DOHH2 (cell line): ENCODE measurements around the gene MOB1A.

Experiments
- H3F3A ChIP-seq: fragments of 200-600 bp; sonication (generic), shearing (Covaris generic); 2 replicates; pipeline ENCODE4 v1.6.0; 2016; ENCODE audit warnings: antibody characterized with exemption, mild to moderate bottlenecking; ENCODE audit not compliant: control insufficient read depth, insufficient read depth
- H3K27ac ChIP-seq: fragments of 200-600 bp; sonication (generic); 2 replicates; pipeline ENCODE4 v1.5.1; 2014; ENCODE audit warnings: low read depth, mild to moderate bottlenecking, low read length, moderate library complexity
- H3K27me3 ChIP-seq: fragments of 200-600 bp; sonication (generic); 2 replicates; pipeline ENCODE4 v1.6.1; 2014; ENCODE audit warnings: mild to moderate bottlenecking, low read length, mixed read lengths; ENCODE audit not compliant: control insufficient read depth
- H3K36me3 ChIP-seq: fragments of 200-600 bp; sonication (generic); 2 replicates; pipeline ENCODE4 v1.6.1; 2014; ENCODE audit warnings: mild to moderate bottlenecking, low read length, moderate library complexity, mixed read lengths; ENCODE audit not compliant: control insufficient read depth
- H3K4me1 ChIP-seq: fragments of 200-600 bp; sonication (generic); 2 replicates; pipeline ENCODE4 v1.6.1; 2014; ENCODE audit warnings: mild to moderate bottlenecking, low read length, mixed read lengths; ENCODE audit not compliant: control insufficient read depth
- H3K4me2 ChIP-seq: fragments of 200-600 bp; sonication (generic); 2 replicates; pipeline ENCODE4 v1.6.0; 2014; ENCODE audit warnings: mild to moderate bottlenecking, low read length, moderate library complexity
- H3K4me3 ChIP-seq: fragments of 200-600 bp; sonication (generic); 2 replicates; pipeline ENCODE4 v1.5.1; 2014; ENCODE audit warnings: mild to moderate bottlenecking, low read length, mixed read lengths
- H3K79me2 ChIP-seq: fragments of 200-600 bp; sonication (generic); 2 replicates; pipeline ENCODE4 v1.6.1; 2014; ENCODE audit warnings: mild to moderate bottlenecking, low read length, mixed read lengths; ENCODE audit not compliant: control insufficient read depth
- H3K9me2 ChIP-seq: fragments of 200-600 bp; sonication (generic); replicated peaks from 2 replicates; pipeline ENCODE4 v1.6.1; 2014; ENCODE audit warnings: mild to moderate bottlenecking, low read length, mixed read lengths; ENCODE audit not compliant: control insufficient read depth
- H3K9me3 ChIP-seq: fragments of 200-600 bp; sonication (generic); 2 replicates; pipeline ENCODE4 v1.6.1; 2014; ENCODE audit warnings: antibody characterized with exemption, low read length, mixed read lengths; ENCODE audit not compliant: control insufficient read depth, insufficient read depth
- H4K20me1 ChIP-seq: fragments of 200-600 bp; sonication (generic); 2 replicates; pipeline ENCODE4 v1.6.0; 2014; ENCODE audit warnings: low read depth, mild to moderate bottlenecking, antibody characterized with exemption, low read length, moderate library complexity; ENCODE audit not compliant: control insufficient read depth, insufficient read depth
- EZH2phosphoT487 ChIP-seq: fragments of 200-600 bp; sonication (generic); IDR thresholded peaks from 2 replicates; pipeline ENCODE4 v1.6.1; 2017; ENCODE audit warnings: borderline replicate concordance, mild to moderate bottlenecking, antibody characterized with exemption, low read length, moderate library complexity, mixed read lengths
- TF ChIP-seq, protein P1 (sequence below): fragments of 200-600 bp; sonication (generic); IDR thresholded peaks from one replicate; pipeline ENCODE4 v1.5.1; 2014; ENCODE audit warnings: antibody characterized with exemption, mild to moderate bottlenecking, low read depth, low read length; ENCODE audit not compliant: poor library complexity, severe bottlenecking

The MOB1A gene

DNA sequence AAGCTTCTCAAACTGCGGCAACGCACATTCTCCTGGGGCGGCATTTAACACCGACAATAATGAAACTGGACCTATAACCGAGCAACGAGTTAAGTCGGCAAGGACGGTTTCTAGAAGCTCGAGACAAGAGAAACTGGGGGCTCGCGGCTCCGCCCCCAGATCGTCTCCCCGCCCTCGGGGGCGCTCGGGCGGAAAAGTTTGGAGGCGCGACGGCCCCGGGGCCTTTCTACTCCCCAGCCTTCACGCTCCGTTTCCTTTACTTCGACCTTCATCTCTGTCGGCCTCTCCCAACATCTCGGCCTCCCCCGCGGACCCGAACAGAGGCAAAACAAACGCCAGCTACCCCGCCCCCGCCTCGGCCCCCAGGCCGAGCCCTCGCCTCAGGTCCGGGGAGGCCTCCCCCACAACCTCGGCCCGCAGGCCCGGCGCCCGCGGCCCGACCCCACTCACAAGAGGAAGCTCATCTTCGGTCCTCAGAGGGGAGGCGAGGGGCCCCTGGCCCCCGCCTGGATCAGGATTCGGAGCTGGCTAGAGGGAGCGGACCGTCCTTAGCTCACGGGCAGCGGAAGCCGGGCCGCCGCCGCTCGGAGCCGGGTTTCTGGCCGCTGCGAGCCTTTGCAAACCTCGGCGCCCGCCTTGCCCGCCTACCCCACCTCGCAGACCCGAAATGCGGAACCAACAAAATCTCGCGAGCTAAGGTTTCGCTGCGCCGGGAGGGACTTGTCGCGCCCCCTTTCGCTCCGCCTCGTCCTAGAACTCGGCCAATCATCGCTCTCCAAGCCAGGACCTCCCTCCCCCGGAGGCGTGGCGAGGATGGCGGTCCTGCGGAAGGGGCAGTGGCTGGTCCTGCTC lies at the start of gene MOB1A:
Gene MOB1A (minus strand): TSS at position 669 of the 852 bp plus-strand sequence. CDS start 205 bp downstream, at position 464.
- Histone ChIP-seq H3K36me3 (peaks cover 45% of the 10 kb centered on the region), H3K9me2 (no peaks in the 10 kb centered on the region), H3K79me2 (peaks cover 56% of the 10 kb centered on the region), H3K9me3 (no peaks in the 10 kb centered on the region), H3F3A (peaks cover 36% of the 10 kb centered on the region), H3K4me1 (peaks cover 74% of the 10 kb centered on the region), H4K20me1 (peaks cover 30% of the 10 kb centered on the region), H3K27ac (peak within 1 kb of the TSS; percentile 93), H3K4me2 (peak within 1 kb of the TSS; percentile 77), H3K4me3 (peak within 1 kb of the TSS; percentile 92), H3K27me3 (no peaks in the 10 kb centered on the region)
- TF ChIP-seq, protein P1, sequence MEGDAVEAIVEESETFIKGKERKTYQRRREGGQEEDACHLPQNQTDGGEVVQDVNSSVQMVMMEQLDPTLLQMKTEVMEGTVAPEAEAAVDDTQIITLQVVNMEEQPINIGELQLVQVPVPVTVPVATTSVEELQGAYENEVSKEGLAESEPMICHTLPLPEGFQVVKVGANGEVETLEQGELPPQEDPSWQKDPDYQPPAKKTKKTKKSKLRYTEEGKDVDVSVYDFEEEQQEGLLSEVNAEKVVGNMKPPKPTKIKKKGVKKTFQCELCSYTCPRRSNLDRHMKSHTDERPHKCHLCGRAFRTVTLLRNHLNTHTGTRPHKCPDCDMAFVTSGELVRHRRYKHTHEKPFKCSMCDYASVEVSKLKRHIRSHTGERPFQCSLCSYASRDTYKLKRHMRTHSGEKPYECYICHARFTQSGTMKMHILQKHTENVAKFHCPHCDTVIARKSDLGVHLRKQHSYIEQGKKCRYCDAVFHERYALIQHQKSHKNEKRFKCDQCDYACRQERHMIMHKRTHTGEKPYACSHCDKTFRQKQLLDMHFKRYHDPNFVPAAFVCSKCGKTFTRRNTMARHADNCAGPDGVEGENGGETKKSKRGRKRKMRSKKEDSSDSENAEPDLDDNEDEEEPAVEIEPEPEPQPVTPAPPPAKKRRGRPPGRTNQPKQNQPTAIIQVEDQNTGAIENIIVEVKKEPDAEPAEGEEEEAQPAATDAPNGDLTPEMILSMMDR = no peak
- no peak for TF ChIP-seq EZH2phosphoT487

DNA sequence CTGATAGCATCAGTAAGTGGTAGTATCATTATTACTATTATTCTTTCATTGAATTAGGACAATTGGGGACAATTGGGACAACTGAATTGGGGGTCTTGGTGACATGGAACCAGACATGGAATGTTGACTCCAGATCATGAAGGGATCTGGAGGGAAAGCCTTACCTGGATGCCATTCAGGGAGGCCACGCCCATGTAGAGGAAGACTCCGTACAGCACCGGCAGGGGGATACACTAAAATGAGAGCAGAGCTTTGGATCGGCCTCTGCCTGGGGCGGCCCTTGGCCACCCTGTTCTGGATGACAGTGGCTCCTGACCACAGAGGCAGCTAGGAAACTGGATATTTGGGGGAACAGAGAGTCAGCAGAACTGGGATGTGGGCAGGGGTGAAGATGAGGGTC lies 49.0 kb upstream of the MOB1A start:
- Histone ChIP-seq H3K79me2 (no peaks in the 10 kb centered on the region), H3K4me1 (no peaks in the 10 kb centered on the region), H3F3A (peaks cover 8% of the 10 kb centered on the region), H3K27me3 (no peaks in the 10 kb centered on the region), H3K36me3 (no peaks in the 10 kb centered on the region), H3K27ac (no peak overlapping the region), H3K9me2 (no peaks in the 10 kb centered on the region), H4K20me1 (no peaks in the 10 kb centered on the region), H3K4me2 (no peak overlapping the region), H3K9me3 (no peaks in the 10 kb centered on the region), H3K4me3 (no peak overlapping the region)
- TF ChIP-seq, protein P1 = no peak
- TF ChIP-seq EZH2phosphoT487 = no peak

DNA sequence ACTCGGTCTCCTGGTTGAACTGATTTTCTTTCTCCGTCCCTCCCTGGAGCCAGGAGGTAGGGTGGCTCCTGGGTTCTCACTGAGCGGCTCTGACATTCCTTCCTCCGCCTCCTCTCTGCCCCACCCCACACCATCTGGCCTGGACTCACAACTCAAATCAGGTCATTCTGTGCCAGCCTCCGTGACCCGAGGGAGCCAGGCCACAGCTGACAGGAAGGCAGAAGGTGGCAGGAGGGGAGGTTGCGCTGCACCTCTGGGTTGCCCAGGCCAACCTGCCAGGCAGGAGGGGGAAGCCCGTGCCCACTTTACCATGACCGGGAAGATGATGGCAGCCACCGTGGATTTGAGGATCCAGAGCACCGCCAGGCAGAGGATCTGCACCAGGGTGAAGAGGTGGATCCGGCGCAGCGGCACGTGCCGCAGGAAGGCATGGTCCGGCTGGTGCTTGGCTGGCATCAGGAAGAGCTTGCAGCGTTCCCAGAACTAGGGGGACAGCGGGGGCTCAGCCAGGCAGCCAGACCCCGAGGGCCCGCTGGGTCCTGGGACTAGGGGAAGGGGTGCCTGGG lies 48.1 kb upstream of the MOB1A start:
- TF ChIP-seq, protein P1 = no peak
- TF ChIP-seq EZH2phosphoT487 = no peak
- Histone ChIP-seq H3K9me2 (no peaks in the 10 kb centered on the region), H3K4me2 (no peak overlapping the region), H3K79me2 (no peaks in the 10 kb centered on the region), H3K27me3 (no peaks in the 10 kb centered on the region), H4K20me1 (no peaks in the 10 kb centered on the region), H3K4me3 (no peak overlapping the region), H3F3A (peaks cover 17% of the 10 kb centered on the region), H3K27ac (no peak overlapping the region), H3K9me3 (no peaks in the 10 kb centered on the region), H3K36me3 (no peaks in the 10 kb centered on the region), H3K4me1 (no peaks in the 10 kb centered on the region)
